ENCODE data around the gene KIAA0753. TPM values are rescaled to one million over a fixed set of nuclear protein-coding genes. Genes with fewer than 3 reads are reported as not detected.

KIAA0753 gene
- total RNA-seq, 1 donor from 2014 or later: 33.7 TPM

DNA sequence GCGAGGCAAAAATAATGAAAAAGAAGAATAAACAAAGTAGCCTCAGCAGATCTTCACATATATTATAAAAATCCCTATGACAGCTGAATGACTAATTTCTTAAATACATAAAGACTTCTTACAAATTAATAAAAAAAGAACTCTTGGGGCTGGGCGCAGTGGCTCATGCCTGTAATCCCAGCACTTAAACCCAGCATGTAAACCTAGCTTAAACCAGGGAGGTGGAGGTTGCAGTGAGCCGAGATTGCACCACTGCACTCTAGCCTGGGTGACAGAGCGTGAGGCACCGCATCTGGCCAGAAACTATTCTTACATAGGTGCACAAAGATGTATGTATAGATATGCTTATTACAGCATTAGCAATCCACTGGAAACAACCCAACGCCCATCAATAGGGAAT lies 38.7 kb upstream of the KIAA0753 start:
- no peaks in the 10 kb centered on the region for H3K4me1 Mint-ChIP-seq (ENCODE audit: unreplicated experiment)
- peaks cover 23% of the 10 kb centered on the region for H3K27me3 Mint-ChIP-seq
- H3K36me3 Mint-ChIP-seq: no peaks in the 10 kb centered on the region
- no peak overlapping the region for H3K4me3 Mint-ChIP-seq
- H3K9me3 Mint-ChIP-seq: no peaks in the 10 kb centered on the region
- TF ChIP-seq, protein P1, sequence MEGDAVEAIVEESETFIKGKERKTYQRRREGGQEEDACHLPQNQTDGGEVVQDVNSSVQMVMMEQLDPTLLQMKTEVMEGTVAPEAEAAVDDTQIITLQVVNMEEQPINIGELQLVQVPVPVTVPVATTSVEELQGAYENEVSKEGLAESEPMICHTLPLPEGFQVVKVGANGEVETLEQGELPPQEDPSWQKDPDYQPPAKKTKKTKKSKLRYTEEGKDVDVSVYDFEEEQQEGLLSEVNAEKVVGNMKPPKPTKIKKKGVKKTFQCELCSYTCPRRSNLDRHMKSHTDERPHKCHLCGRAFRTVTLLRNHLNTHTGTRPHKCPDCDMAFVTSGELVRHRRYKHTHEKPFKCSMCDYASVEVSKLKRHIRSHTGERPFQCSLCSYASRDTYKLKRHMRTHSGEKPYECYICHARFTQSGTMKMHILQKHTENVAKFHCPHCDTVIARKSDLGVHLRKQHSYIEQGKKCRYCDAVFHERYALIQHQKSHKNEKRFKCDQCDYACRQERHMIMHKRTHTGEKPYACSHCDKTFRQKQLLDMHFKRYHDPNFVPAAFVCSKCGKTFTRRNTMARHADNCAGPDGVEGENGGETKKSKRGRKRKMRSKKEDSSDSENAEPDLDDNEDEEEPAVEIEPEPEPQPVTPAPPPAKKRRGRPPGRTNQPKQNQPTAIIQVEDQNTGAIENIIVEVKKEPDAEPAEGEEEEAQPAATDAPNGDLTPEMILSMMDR (conservative IDR thresholded peaks at IDR 0.05): no peak
- no peak overlapping the region for H3K27ac Mint-ChIP-seq
- DNase-seq (ENCODE audit: extremely low spot score, unreplicated experiment): no peak

DNA sequence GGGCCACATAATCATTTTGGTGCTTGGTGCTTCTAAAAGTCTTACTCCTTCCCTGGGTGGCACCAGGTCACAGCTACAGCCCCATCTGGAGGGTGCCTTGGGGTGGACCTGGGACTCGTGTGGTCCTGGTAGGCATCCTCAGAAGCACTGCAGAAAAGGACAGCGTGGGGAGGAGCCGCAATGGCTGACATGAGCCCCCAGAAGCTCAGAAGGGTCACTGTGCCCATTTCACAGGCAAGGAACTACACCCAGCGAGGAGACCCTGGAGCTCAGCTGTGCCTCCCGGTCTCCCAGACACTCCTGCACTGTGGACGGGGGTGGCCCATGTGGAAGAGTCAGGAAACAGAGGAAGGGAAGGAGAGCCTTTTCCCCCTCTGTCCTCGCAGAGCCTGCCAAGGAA lies 37.4 kb upstream of the KIAA0753 start:
- Mint-ChIP-seq H3K4me3 (no peak overlapping the region), H3K36me3 (no peaks in the 10 kb centered on the region), H3K27me3 (peaks cover 23% of the 10 kb centered on the region), H3K27ac (no peak overlapping the region), H3K9me3 (no peaks in the 10 kb centered on the region), H3K4me1 (ENCODE audit: unreplicated experiment) (no peaks in the 10 kb centered on the region)
- TF ChIP-seq, protein P1 (conservative IDR thresholded peaks at IDR 0.05): no peak
- DNase-seq (ENCODE audit: extremely low spot score, unreplicated experiment): no peak

DNA sequence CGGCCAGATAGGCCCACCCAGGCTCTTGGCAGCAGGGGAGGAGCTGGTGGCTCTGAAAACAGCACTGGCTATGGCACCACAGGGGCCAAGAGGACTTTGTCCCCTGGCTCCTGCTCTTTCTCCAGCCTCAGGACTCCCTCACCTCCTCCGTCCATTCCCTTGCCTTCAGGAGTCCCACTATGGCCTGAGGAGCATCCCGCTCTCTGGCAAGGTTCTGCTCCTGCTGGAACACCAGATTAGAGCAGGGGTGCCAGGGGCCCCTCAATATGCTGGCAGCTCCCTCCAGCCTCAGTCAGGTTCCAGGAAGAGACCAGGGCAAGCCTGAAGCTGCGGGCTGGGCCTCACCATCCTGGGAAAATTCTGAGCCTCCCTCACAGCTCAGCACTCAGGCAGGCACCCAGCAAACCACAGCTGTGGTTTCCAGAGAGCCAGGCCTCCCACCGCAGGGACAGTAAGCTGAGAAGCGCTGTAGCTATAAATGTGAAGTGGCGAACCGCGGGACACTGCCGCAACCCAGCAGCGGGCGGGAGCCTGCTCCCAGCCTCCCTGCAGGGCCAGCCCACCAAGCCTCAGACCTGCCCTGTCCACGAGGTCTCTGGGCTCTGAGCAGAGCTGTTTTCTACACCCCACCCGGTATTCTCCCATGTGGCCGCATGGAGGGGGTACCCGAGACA lies 36.8 kb upstream of the KIAA0753 start:
- H3K9me3 Mint-ChIP-seq: no peaks in the 10 kb centered on the region
- peaks cover 23% of the 10 kb centered on the region for H3K27me3 Mint-ChIP-seq
- no peaks in the 10 kb centered on the region for H3K36me3 Mint-ChIP-seq
- no peak for DNase-seq (ENCODE audit: extremely low spot score, unreplicated experiment)
- no peaks in the 10 kb centered on the region for H3K4me1 Mint-ChIP-seq (ENCODE audit: unreplicated experiment)
- no peak overlapping the region for H3K4me3 Mint-ChIP-seq
- H3K27ac Mint-ChIP-seq: no peak overlapping the region
- TF ChIP-seq, protein P1 (conservative IDR thresholded peaks at IDR 0.05): no peak

DNA sequence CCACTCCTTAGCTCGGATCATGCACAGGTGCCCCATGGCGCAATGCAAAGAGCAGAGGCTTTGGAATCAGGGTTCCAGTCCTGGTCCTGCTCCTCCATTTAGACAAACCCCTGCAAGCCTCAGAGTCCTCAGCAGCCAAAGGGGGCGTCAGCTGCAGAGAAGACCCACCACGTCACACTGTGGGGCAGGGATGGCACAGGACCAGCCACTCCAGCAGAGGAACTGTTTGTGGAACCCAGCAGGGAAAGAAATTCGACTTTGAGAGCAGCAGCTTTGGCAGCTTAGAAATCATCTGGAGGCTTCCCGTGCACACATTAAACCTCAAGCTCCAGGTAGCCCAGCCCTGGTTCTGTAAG lies 36.3 kb upstream of the KIAA0753 start:
- Mint-ChIP-seq H3K36me3 (no peaks in the 10 kb centered on the region), H3K9me3 (no peaks in the 10 kb centered on the region), H3K4me1 (ENCODE audit: unreplicated experiment) (no peaks in the 10 kb centered on the region), H3K27ac (no peak overlapping the region), H3K27me3 (peaks cover 23% of the 10 kb centered on the region), H3K4me3 (no peak overlapping the region)
- DNase-seq (ENCODE audit: extremely low spot score, unreplicated experiment): no peak
- TF ChIP-seq, protein P1 (conservative IDR thresholded peaks at IDR 0.05): no peak

DNA sequence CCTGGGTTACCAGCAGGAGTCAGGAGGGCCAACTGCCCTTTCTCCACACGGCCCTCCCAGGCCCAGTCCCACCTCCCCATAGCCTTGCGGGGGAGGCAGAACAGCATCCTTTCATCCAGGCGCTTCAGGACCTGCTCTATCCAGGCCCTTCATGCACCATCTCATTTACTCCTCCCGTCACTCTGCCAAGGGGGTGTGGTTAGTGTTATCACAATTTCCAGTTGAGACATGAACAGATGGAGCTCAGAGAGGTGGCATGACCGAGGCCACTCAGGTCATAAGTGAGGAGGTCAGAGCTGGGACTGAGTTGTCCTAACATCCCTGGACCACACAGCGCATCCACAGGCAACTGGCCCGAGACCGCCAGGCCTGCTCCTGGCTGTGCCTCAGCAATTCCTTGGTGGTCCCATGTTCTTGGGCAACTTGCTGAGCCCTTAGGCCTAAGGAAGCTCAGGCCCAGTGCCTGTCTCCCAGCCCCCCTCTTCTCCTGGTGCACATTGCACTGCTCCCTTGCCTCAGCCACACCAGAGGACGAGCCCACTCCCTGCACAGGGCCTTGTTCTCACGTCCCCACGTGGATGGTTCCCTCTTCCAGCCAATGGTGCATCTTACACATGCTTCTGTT lies 34.8 kb upstream of the KIAA0753 start:
- Mint-ChIP-seq H3K36me3 (no peaks in the 10 kb centered on the region), H3K4me1 (ENCODE audit: unreplicated experiment) (no peaks in the 10 kb centered on the region), H3K9me3 (no peaks in the 10 kb centered on the region), H3K4me3 (no peak overlapping the region), H3K27me3 (peaks cover 18% of the 10 kb centered on the region), H3K27ac (no peak overlapping the region)
- no peak for DNase-seq (ENCODE audit: extremely low spot score, unreplicated experiment)
- TF ChIP-seq, protein P1 (conservative IDR thresholded peaks at IDR 0.05): no peak
